Liver (tissue), 9 donors: ENCODE data around the gene ARCN1. TPM values are rescaled to one million over a fixed set of nuclear protein-coding genes. Genes with fewer than 3 reads are reported as not detected.

Source experiments
- DNase-seq: peaks from one replicate; pipeline ENCODE4 v3.0.0-alpha.2; 2017; ENCODE audit warnings: low spot score
- H3K27ac ChIP-seq, 2 donors: one replicate each; pipeline ENCODE4 v1.7.0; 2013; ENCODE audit warnings: inconsistent platforms in 2 of 2, low read length in 2 of 2, control low read depth in 1 of 2, low read depth in 1 of 2, mild to moderate bottlenecking in 1 of 2
- H3K27me3 ChIP-seq, 4 donors: one replicate each; pipeline versions ENCODE4 v1.6.1 to v1.7.0; 2013; ENCODE audit warnings: low read length in 3 of 4, inconsistent platforms in 1 of 4, mild to moderate bottlenecking in 1 of 4, moderate library complexity in 1 of 4; ENCODE audit not compliant: control insufficient read depth in 4 of 4, insufficient read depth in 4 of 4
- H3K36me3 ChIP-seq, 4 donors: one replicate each; pipeline versions ENCODE4 v1.6.1 to v1.7.0; 2013; ENCODE audit warnings: low read length in 3 of 4, mild to moderate bottlenecking in 3 of 4, low read depth in 1 of 4, moderate library complexity in 1 of 4; ENCODE audit not compliant: control insufficient read depth in 4 of 4, insufficient read depth in 3 of 4
- H3K4me1 ChIP-seq, 4 donors: one replicate each; pipeline versions ENCODE4 v1.6.1 to v1.7.0; 2013; ENCODE audit warnings: low read length in 3 of 4, mild to moderate bottlenecking in 3 of 4, moderate library complexity in 1 of 4; ENCODE audit not compliant: control insufficient read depth in 4 of 4, insufficient read depth in 4 of 4
- H3K4me3 ChIP-seq, 3 donors: one replicate each; pipeline versions ENCODE4 v1.6.1 to v1.7.0; 2013; ENCODE audit warnings: low read length in 3 of 3, control low read depth in 1 of 3, low read depth in 1 of 3, mild to moderate bottlenecking in 1 of 3
- H3K9ac ChIP-seq, 2 donors: one replicate each; pipeline ENCODE4 v1.7.0; 2013; ENCODE audit warnings: low read length in 2 of 2, mild to moderate bottlenecking in 2 of 2, moderate library complexity in 2 of 2, control low read depth in 1 of 2, low read depth in 1 of 2
- H3K9me3 ChIP-seq, 4 donors: one replicate each; pipeline versions ENCODE4 v1.6.1 to v1.7.0; 2013; ENCODE audit warnings: low read length in 3 of 4; ENCODE audit not compliant: control insufficient read depth in 4 of 4
- FOXA2 ChIP-seq: IDR thresholded peaks from 2 replicates; pipeline ENCODE4 v1.6.1; 2016; ENCODE audit warnings: antibody characterized with exemption
- GABPA ChIP-seq, 2 donors: IDR thresholded peaks in 1 of 2; conservative IDR thresholded peaks in 1 of 2; 2 replicates each; pipeline ENCODE4 v1.6.1; 2016; ENCODE audit warnings: antibody characterized with exemption in 2 of 2, mild to moderate bottlenecking in 1 of 2, moderate library complexity in 1 of 2
- HNF4A ChIP-seq, 2 donors: conservative IDR thresholded peaks; 2 replicates each; pipeline ENCODE4 v1.6.1; 2016; ENCODE audit warnings: antibody characterized with exemption in 2 of 2, mild to moderate bottlenecking in 2 of 2
- HNF4G ChIP-seq: IDR thresholded peaks from 2 replicates; pipeline ENCODE4 v1.6.1; 2016; ENCODE audit warnings: antibody characterized with exemption
- JUND ChIP-seq, 2 donors: IDR thresholded peaks; 2 replicates each; pipeline ENCODE4 v1.6.1; 2016; ENCODE audit warnings: antibody characterized with exemption in 2 of 2
- RAD21 ChIP-seq, 2 donors: IDR thresholded peaks; 2 replicates each; pipeline ENCODE4 v1.6.1; 2016; ENCODE audit warnings: antibody characterized with exemption in 2 of 2, mild to moderate bottlenecking in 2 of 2
- RXRA ChIP-seq, 2 donors: IDR thresholded peaks; 2 replicates each; pipeline ENCODE4 v1.6.1; 2017 to 2018; ENCODE audit warnings: antibody characterized with exemption in 2 of 2, mild to moderate bottlenecking in 1 of 2
- TAF1 ChIP-seq: conservative IDR thresholded peaks from 2 replicates; pipeline ENCODE4 v1.6.1; 2016; ENCODE audit warnings: antibody characterized with exemption, mild to moderate bottlenecking
- WGBS: extraction: QIAGEN DNeasy Blood & Tissue Kit; methylation state at CpG from one replicate; pipeline ENCODE4 v1.1.7; 2013; 5-methylcytosine and 5-hydroxymethylcytosine counted together
- polyA plus RNA-seq, 2 donors: library from polyadenylated mRNA; stranded (reverse) in 1 of 2; unstranded in 1 of 2; fragments of 200-250 nt in 1 of 2; fragments of >200 nt in 1 of 2; fragmentation: Nextera tagmentation in 1 of 2; extraction: Ambion mirVana in 1 of 2; gene quantifications; one replicate each; pipeline versions ENCODE4 v1.2.1 to v1.2.3, GENCODE V29; 2013 to 2015
- total RNA-seq, 2 donors: library from RNA; depleted of rRNA; stranded (reverse); fragments of >200 nt; gene quantifications; one replicate each; pipeline ENCODE4 v1.2.3, GENCODE V29; 2014
- TF ChIP-seq, protein P1 (sequence below): fragments of 150-350 bp; IDR thresholded peaks from 2 replicates; pipeline ENCODE4 v1.5.1; 2017; ENCODE audit warnings: improper control_type of control experiment, low read depth, low read length; ENCODE audit not compliant: missing input control
- TF ChIP-seq, protein P2 (sequence below): IDR thresholded peaks from 2 replicates; pipeline ENCODE4 v1.6.1; 2016; ENCODE audit warnings: antibody characterized with exemption
- TF ChIP-seq, protein P3 (sequence below): IDR thresholded peaks from 2 replicates; pipeline ENCODE4 v1.6.1; 2016; ENCODE audit warnings: antibody characterized with exemption
- TF ChIP-seq, protein P4 (sequence below): IDR thresholded peaks from 2 replicates; pipeline ENCODE4 v1.6.1; 2016; ENCODE audit warnings: antibody characterized with exemption
- donor health status: healthy.
- donor health status: healthy.
- donor health status: healthy.
- donor health status: healthy.
- donor health status: healthy.

The ARCN1 gene
- total and polyA plus RNA-seq, 4 donors, result 36.7 to 95.4 (median 51.8) TPM

DNA sequence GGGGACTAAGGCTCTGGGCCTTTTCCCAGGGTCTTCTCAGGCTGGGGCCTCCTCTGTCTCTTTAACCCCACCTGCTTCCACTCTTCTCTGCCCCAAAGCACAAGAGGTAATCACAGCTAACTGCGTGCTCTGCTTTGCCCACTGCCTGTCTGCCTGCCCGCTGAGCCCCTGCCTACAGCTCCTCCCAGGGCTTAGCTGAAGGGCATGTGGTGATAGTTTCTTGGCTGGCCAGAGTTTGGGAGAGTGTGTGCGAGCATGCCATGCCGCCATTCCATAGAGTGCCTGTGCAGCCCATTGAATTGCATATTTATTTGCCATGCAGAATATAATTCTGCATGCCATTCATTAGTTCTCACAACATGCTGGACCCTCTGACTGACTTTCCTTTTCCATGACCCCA, 67.7 kb downstream of the ARCN1 start:
- Histone ChIP-seq H3K36me3 (peaks cover 0 to 3% (median 0%) of the 10 kb centered on the region in 4 donors), H3K27me3 (no peaks in the 10 kb centered on the region), H3K9ac (no peak overlapping the region), H3K4me1 (peaks cover 0 to 7% (median 5%) of the 10 kb centered on the region in 4 donors), H3K4me3 (no peak overlapping the region), H3K9me3 (no peaks in the 10 kb centered on the region), H3K27ac (no peak overlapping the region)
- 98% methylated on average over 4 of the region's 4 CpGs for WGBS
- DNase-seq, result no peak
- TF ChIP-seq RXRA (IDR thresholded peaks at IDR 0.05) (no peak), HNF4A (conservative IDR thresholded peaks at IDR 0.05) (no peak), TAF1 (no peak), GABPA (IDR thresholded peaks at IDR 0.05 in 1 of 2, conservative IDR thresholded peaks at IDR 0.05 in 1 of 2) (no peak), HNF4G (no peak), RAD21 (IDR thresholded peaks at IDR 0.05) (no peak), FOXA2 (no peak), JUND (IDR thresholded peaks at IDR 0.05) (no peak)
- TF ChIP-seq, protein P1, sequence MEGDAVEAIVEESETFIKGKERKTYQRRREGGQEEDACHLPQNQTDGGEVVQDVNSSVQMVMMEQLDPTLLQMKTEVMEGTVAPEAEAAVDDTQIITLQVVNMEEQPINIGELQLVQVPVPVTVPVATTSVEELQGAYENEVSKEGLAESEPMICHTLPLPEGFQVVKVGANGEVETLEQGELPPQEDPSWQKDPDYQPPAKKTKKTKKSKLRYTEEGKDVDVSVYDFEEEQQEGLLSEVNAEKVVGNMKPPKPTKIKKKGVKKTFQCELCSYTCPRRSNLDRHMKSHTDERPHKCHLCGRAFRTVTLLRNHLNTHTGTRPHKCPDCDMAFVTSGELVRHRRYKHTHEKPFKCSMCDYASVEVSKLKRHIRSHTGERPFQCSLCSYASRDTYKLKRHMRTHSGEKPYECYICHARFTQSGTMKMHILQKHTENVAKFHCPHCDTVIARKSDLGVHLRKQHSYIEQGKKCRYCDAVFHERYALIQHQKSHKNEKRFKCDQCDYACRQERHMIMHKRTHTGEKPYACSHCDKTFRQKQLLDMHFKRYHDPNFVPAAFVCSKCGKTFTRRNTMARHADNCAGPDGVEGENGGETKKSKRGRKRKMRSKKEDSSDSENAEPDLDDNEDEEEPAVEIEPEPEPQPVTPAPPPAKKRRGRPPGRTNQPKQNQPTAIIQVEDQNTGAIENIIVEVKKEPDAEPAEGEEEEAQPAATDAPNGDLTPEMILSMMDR, result no peak
- TF ChIP-seq, protein P2, sequence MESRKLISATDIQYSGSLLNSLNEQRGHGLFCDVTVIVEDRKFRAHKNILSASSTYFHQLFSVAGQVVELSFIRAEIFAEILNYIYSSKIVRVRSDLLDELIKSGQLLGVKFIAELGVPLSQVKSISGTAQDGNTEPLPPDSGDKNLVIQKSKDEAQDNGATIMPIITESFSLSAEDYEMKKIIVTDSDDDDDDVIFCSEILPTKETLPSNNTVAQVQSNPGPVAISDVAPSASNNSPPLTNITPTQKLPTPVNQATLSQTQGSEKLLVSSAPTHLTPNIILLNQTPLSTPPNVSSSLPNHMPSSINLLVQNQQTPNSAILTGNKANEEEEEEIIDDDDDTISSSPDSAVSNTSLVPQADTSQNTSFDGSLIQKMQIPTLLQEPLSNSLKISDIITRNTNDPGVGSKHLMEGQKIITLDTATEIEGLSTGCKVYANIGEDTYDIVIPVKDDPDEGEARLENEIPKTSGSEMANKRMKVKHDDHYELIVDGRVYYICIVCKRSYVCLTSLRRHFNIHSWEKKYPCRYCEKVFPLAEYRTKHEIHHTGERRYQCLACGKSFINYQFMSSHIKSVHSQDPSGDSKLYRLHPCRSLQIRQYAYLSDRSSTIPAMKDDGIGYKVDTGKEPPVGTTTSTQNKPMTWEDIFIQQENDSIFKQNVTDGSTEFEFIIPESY, result no peak
- TF ChIP-seq, protein P3, sequence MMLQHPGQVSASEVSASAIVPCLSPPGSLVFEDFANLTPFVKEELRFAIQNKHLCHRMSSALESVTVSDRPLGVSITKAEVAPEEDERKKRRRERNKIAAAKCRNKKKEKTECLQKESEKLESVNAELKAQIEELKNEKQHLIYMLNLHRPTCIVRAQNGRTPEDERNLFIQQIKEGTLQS, result no peak
- TF ChIP-seq, protein P4, sequence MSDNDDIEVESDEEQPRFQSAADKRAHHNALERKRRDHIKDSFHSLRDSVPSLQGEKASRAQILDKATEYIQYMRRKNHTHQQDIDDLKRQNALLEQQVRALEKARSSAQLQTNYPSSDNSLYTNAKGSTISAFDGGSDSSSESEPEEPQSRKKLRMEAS, result no peak

DNA sequence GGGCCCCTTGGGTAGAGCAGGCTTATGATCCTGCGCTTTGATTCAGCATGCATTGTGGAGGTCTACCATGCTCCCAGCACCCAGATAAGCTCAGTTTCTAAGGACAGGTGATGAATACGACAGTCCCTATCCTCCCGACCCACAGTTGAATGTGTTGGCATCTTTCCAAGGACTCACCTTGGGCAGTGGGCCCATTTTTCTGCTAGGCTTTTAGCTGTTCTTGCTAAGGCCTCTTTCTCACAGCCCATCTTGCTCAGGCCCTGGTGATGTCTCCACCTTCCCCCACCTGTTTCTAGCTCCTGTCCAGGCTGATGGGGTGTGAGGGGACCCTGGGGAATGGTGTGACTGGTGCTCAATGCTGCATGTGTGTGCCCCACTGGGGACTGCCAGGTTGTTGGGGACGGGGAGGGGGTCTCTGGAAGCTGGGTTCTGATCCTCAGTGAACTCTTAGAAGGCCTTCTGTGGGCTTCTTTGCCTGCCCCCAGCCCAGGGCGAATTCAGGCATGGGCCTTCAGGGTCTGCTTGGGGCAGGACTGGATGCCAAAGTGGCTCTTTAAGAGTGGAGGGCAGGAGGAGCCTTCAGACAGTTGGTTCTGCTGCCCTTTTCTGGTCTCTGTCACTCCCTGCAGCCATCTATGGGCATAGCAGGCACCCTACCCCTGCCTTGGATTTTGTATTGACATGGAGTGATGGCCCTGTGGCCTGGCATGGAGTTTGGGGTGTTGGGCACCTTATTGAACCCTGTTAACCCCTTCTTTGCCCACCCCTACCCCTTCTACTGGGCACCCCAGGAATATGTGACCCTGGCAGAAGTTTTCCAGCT, 68.3 kb downstream of the ARCN1 start:
- Histone ChIP-seq H3K4me3 (no peak overlapping the region), H3K36me3 (peaks cover 0 to 3% (median 0%) of the 10 kb centered on the region in 4 donors), H3K9me3 (no peaks in the 10 kb centered on the region), H3K9ac (no peak overlapping the region), H3K4me1 (peaks cover 0 to under 1% (median 0%) of the 10 kb centered on the region in 4 donors), H3K27me3 (no peaks in the 10 kb centered on the region), H3K27ac (no peak overlapping the region)
- DNase-seq, result no peak
- 63% methylated on average over 5 of the region's 5 CpGs for WGBS
- TF ChIP-seq, protein P3, result no peak
- TF ChIP-seq, protein P2, result no peak
